HepG2 (cell line): Measurements from ENCODE around the gene CTCF. TPM values are rescaled to one million over a fixed set of nuclear protein-coding genes. Genes with fewer than 3 reads are reported as not detected.

Experiments
- FOXC1 ChIP-seq: sonication (generic); formaldehyde crosslinking; IDR thresholded peaks from 2 replicates; pipeline ENCODE4 v1.8.0; 2022; ENCODE audit warnings: mild to moderate bottlenecking, missing genetic modification reagents, borderline replicate concordance
- IKZF1 ChIP-seq: fragments of 450-650 bp; IDR thresholded peaks from 2 replicates; pipeline ENCODE4 v1.7.1; 2016
- ONECUT2 ChIP-seq: sonication (generic); formaldehyde crosslinking; IDR thresholded peaks from 2 replicates; pipeline ENCODE4 v1.4.0; 2020; ENCODE audit warnings: missing genetic modification reagents
- PTBP1 ChIP-seq: fragments of 200-400 bp; formaldehyde crosslinking; IDR thresholded peaks from 2 replicates; pipeline ENCODE4 v1.6.1; 2018; ENCODE audit warnings: low read length, low read depth; ENCODE audit not compliant: poor library complexity, severe bottlenecking
- SMAD1 ChIP-seq: sonication (generic); formaldehyde crosslinking; IDR thresholded peaks from 2 replicates; pipeline ENCODE4 v1.4.0; 2020; ENCODE audit warnings: missing genetic modification reagents, low read depth, mild to moderate bottlenecking, borderline replicate concordance
- SOX5 ChIP-seq: IDR thresholded peaks from 2 replicates; pipeline ENCODE4 v1.6.1; 2016; ENCODE audit warnings: borderline replicate concordance
- ZFP90 ChIP-seq: sonication (generic); formaldehyde crosslinking; IDR thresholded peaks from 2 replicates; pipeline ENCODE4 v1.8.0; 2022; ENCODE audit warnings: missing genetic modification reagents, mild to moderate bottlenecking, inconsistent platforms, borderline replicate concordance
- polyA plus RNA-seq, 8 experiments: library from polyadenylated mRNA; depleted of rRNA in 3 of 8; stranded (reverse) in 7 of 8; unstranded in 1 of 8; fragments of >200 nt; fragmentation: Illumina TruSeq in 4 of 8; extraction: Trizol in 4 of 8; gene quantifications; 2 replicates each; pipeline versions ENCODE4 v1.2.1 to v1.2.3, GENCODE V29; 2011 to 2016; ENCODE audit warnings: low read depth in 4 of 8, missing spikeins in 1 of 8, mixed read lengths in 1 of 8; ENCODE audit not compliant: insufficient read depth in 1 of 8
- total RNA-seq, 5 experiments: library from RNA; depleted of rRNA; stranded (reverse); fragments of >200 nt; fragmentation: Illumina TruSeq; extraction: Trizol; gene quantifications; 2 replicates each; pipeline ENCODE4 v1.2.3, GENCODE V29; 2016; ENCODE audit warnings: low read depth in 1 of 5
- TF ChIP-seq, protein P1 (sequence below): IDR thresholded peaks from 2 replicates; pipeline ENCODE4 v1.6.1; 2016; ENCODE audit warnings: low read depth, missing genetic modification reagents, missing compliant biosample characterization
- TF ChIP-seq, protein P2 (sequence below): sonication (generic); formaldehyde crosslinking; IDR thresholded peaks from 2 replicates; pipeline ENCODE4 v1.4.0; 2020; ENCODE audit warnings: mild to moderate bottlenecking, missing genetic modification reagents
- TF ChIP-seq, protein P3 (sequence below): sonication (generic); formaldehyde crosslinking; IDR thresholded peaks from 2 replicates; pipeline ENCODE4 v1.5.0; 2020; ENCODE audit warnings: missing genetic modification reagents, mild to moderate bottlenecking, borderline replicate concordance
- TF ChIP-seq, protein P4 (sequence below): sonication (generic); formaldehyde crosslinking; IDR thresholded peaks from 2 replicates; pipeline ENCODE4 v1.4.0; 2020; ENCODE audit warnings: mild to moderate bottlenecking, missing genetic modification reagents

CTCF gene
- total and polyA plus RNA-seq, 2 of the 13 experiments (the other 11 are each of a cell fraction or from before 2014, with no cell fraction given) = 19.5 to 37.5 TPM

DNA sequence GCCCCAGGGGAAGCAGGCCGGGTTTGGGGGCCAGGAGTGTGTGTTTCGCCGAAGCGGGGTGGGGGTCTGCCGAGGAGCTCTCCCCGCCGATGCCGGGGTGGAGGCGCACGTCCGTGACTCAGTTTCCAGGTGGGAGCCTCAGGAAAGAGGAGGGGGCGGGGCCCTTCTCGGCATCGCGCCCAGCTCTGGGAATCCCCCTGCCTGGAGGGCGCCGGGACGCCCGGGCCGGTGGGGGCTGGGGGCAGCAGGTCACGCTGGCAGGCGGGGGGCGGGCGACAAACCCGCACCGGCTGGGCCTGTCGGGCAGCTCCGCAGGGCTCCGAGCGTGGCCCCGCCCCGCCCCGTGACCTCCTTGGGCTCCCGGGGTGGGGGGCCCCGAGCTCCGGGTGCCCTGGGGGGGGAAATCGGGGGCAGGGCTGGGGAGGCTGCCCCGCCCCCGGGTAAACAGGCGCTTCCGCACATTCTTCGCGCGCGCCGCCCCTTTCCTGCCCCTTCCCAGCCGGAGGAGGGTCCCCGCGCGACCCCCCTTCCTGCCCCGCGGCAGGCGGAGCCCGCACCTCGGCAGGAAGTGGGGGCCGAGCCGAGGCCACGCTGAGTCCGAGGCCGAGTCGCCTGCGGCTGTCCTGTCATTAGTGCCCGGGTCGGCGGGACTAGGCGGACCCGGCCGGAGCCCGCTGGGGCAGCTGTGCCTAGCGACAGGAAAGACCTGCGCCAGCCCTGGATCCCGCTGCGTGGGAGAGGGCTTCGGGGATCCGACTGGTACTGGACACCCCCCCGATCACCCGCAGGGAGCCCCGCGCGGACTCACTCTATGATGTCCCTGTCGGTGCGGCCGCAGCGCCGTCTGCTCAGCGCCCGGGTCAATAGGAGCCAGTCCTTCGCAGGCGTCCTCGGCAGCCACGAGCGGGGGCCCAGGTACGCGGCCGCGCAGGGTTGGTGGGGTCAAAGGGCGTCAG is 24.4 kb upstream of the CTCF start (continued):
- TF ChIP-seq, protein P1, sequence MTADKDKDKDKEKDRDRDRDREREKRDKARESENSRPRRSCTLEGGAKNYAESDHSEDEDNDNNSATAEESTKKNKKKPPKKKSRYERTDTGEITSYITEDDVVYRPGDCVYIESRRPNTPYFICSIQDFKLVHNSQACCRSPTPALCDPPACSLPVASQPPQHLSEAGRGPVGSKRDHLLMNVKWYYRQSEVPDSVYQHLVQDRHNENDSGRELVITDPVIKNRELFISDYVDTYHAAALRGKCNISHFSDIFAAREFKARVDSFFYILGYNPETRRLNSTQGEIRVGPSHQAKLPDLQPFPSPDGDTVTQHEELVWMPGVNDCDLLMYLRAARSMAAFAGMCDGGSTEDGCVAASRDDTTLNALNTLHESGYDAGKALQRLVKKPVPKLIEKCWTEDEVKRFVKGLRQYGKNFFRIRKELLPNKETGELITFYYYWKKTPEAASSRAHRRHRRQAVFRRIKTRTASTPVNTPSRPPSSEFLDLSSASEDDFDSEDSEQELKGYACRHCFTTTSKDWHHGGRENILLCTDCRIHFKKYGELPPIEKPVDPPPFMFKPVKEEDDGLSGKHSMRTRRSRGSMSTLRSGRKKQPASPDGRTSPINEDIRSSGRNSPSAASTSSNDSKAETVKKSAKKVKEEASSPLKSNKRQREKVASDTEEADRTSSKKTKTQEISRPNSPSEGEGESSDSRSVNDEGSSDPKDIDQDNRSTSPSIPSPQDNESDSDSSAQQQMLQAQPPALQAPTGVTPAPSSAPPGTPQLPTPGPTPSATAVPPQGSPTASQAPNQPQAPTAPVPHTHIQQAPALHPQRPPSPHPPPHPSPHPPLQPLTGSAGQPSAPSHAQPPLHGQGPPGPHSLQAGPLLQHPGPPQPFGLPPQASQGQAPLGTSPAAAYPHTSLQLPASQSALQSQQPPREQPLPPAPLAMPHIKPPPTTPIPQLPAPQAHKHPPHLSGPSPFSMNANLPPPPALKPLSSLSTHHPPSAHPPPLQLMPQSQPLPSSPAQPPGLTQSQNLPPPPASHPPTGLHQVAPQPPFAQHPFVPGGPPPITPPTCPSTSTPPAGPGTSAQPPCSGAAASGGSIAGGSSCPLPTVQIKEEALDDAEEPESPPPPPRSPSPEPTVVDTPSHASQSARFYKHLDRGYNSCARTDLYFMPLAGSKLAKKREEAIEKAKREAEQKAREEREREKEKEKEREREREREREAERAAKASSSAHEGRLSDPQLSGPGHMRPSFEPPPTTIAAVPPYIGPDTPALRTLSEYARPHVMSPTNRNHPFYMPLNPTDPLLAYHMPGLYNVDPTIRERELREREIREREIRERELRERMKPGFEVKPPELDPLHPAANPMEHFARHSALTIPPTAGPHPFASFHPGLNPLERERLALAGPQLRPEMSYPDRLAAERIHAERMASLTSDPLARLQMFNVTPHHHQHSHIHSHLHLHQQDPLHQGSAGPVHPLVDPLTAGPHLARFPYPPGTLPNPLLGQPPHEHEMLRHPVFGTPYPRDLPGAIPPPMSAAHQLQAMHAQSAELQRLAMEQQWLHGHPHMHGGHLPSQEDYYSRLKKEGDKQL (CRISPR knock-in tag) = no peak
- TF ChIP-seq FOXC1 (CRISPR knock-in tag) (no peak), ZFP90 (CRISPR knock-in tag) (0 out of 2 replicates have a peak, but pooled peaks have one; percentile 48), IKZF1 (no peak), PTBP1 (no peak), SOX5 (CRISPR knock-in tag) (peak; percentile 18; the same call in 1 of the 2 replicates), SMAD1 (CRISPR knock-in tag) (no peak), ONECUT2 (CRISPR knock-in tag) (0 out of 2 replicates have a peak, but pooled peaks have one; percentile 8)
- TF ChIP-seq, protein P2, sequence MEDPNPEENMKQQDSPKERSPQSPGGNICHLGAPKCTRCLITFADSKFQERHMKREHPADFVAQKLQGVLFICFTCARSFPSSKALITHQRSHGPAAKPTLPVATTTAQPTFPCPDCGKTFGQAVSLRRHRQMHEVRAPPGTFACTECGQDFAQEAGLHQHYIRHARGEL (CRISPR knock-in tag) = no peak
- TF ChIP-seq, protein P3, sequence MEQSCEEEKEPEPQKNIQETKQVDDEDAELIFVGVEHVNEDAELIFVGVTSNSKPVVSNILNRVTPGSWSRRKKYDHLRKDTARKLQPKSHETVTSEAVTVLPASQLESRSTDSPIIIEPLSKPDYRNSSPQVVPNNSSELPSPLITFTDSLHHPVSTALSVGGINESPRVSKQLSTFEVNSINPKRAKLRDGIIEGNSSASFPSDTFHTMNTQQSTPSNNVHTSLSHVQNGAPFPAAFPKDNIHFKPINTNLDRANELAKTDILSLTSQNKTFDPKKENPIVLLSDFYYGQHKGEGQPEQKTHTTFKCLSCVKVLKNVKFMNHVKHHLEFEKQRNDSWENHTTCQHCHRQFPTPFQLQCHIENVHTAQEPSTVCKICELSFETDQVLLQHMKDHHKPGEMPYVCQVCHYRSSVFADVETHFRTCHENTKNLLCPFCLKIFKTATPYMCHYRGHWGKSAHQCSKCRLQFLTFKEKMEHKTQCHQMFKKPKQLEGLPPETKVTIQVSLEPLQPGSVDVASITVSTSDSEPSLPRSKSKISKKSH = no peak
- TF ChIP-seq, protein P4, sequence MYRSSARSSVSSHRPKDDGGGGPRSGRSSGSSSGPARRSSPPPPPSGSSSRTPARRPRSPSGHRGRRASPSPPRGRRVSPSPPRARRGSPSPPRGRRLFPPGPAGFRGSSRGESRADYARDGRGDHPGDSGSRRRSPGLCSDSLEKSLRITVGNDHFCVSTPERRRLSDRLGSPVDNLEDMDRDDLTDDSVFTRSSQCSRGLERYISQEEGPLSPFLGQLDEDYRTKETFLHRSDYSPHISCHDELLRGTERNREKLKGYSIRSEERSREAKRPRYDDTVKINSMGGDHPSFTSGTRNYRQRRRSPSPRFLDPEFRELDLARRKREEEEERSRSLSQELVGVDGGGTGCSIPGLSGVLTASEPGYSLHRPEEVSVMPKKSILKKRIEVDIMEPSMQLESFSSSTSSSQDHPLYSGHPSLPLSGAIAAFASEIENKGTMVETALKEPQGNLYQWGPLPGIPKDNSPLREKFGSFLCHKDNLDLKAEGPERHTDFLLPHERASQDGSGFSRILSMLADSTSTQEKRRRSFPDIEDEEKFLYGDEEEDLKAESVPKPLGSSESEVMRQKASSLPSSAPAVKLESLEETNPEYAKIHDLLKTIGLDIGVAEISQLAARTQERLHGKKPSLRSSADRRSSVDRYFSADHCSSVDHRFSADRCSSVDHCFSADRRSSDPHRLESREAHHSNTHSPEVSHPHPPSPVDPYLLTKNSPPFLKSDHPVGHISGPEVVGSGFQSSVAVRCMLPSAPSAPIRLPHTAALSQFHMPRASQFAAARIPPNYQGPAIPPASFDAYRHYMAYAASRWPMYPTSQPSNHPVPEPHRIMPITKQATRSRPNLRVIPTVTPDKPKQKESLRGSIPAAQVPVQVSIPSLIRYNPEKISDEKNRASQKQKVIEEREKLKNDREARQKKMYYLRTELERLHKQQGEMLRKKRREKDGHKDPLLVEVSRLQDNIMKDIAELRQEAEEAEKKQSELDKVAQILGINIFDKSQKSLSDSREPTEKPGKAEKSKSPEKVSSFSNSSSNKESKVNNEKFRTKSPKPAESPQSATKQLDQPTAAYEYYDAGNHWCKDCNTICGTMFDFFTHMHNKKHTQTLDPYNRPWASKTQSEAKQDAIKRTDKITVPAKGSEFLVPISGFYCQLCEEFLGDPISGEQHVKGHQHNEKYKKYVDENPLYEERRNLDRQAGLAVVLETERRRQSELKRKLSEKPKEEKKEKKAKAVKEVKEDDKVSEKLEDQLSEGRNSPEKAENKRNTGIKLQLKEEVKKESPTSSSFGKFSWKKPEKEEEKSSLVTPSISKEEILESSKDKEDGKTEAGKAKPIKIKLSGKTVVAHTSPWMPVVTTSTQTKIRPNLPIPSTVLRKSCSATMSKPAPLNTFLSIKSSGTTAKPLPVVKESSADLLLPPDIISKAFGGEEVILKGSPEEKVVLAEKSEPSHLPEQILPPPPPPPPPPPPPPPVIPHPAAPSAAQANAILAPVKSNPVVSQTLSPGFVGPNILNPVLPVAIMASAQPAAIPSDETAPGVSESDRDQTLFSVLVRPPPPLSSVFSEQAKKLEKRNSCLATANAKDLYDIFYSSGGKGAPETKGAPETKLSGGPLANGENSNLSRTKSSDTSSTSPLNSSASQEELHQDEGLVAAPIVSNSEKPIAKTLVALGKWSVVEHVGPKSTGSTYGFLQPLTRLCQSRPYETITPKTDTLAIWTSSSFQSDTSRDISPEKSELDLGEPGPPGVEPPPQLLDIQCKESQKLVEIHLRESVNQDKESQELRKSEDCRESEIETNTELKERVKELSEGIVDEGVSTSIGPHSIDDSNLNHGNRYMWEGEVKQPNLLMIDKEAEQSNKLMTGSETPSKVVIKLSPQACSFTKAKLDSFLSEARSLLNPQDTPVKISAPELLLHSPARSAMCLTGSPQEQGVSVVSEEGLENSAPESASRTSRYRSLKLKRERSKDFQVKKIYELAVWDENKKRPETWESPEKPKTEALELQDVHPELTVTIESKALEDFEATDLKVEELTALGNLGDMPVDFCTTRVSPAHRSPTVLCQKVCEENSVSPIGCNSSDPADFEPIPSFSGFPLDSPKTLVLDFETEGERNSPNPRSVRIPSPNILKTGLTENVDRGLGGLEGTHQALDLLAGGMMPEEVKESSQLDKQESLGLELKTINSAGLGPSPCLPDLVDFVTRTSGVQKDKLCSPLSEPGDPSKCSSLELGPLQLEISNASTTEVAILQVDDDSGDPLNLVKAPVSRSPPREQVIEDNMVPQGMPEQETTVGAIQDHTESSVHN (CRISPR knock-in tag) = no peak
